Stimulated activated CD8-positive, alpha-beta memory T cell treated with anti-CD3 and anti-CD28 coated beads, Interleukin-7, amount 100 ng/mL, for 48 hours (primary cell): Measurements from ENCODE around the gene NLN.
"Not testable (repeated sequence)": the region's sequence is repeated elsewhere in the genome, so short reads cannot be mapped to it uniquely, and the experiment has no call there.

Experiments
- DNase-seq, 2 donors: peaks; one replicate each; pipeline ENCODE4 v3.0.0-alpha.2; 2020; ENCODE audit warnings: low read depth in 1 of 2; ENCODE audit errors: extremely low read depth in 1 of 2

NLN gene

GRCh38 chr5:65805089-65805488, 83.1 kb downstream of the NLN start:
- DNase-seq, result no peak

GRCh38 chr5:65807494-65807893, 85.5 kb downstream of the NLN start:
- not testable (repeated sequence) for DNase-seq

- no peak for DNase-seq
Measured at GRCh38 chr5:65808251-65808741, 86.3 kb downstream of the NLN start.

DNA sequence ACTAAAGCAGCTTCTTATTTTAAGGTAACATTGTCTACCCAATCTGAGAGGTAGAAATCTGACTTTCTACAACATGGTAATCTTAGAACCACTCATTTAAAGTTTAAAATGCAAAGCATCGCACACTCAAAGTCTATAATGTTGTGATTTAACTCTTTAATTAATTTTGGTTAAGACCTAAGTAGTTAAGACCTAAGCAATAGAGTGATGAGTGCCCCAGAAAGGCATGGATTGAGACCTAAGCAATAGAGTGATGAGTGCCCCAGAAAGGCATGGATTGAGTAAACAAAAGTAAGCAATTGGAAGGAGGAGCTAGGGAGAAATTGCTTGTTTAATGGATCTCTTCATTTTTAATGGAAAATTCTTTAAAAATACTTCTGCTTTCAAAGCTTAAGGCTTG, 86.8 kb downstream of the NLN start:
- DNase-seq, result no peak

- DNase-seq, result no peak
Measured at GRCh38 chr5:65809817-65810531, 88.0 kb downstream of the NLN start.

GRCh38 chr5:65811004-65811403, 89.0 kb downstream of the NLN start:
- DNase-seq, result no peak

DNA sequence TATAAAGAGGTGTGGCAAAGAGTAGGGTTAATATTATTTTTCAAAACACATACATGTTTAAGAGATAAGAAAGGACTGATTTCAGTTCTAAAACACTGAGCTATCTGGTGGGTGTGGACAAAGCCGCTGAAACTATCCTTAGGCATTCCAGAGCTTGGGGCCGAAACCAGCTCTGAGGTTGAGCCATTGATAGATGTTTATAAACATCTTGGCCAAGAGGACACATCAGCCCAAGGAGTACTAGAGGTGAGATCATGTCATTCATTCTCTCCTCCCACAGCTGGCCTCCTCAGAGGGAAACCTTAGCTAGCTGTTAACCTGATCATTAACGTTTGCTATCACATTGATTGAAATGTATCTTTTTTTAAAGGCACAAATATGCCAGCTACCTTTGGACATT, 89.9 kb downstream of the NLN start:
- DNase-seq, result no peak

DNA sequence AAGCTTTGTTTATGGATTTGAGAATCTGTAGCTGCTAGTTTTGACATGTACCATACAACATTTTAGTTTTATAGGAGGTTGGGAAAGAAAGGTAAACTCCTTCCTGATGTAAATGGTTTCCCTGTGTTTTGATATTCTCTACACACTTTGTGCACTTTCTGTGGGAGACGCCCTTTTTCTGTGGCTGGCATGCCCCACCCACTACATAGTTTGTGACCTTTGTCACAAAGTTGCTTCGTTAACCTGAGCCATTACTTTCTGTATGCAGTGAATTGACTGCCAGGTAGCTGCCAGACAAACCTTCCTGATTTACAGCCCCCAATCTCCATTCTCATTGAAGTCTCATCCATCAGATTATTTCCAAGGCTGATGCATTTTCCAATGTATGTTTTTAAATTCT, 90.6 kb downstream of the NLN start:
- no peak for DNase-seq

DNA sequence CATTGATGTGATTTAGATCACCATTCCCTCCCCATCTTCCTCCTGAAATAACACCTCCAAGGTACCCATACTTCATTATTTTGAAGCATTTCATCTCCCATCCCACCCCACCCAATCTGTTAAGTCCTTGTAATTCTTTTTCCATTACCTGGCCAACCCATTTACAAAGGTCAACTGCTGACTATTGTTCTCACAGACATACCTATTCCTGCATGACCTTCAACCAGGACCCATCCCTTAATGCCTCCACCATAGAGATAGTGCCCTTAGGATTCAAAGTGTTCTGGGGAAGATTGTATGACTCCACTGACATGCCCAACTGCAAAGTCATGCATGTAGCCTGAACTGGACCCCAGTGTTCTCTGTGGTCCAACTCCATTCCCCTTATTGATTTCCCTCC, 91.2 kb downstream of the NLN start:
- DNase-seq, result no peak

DNA sequence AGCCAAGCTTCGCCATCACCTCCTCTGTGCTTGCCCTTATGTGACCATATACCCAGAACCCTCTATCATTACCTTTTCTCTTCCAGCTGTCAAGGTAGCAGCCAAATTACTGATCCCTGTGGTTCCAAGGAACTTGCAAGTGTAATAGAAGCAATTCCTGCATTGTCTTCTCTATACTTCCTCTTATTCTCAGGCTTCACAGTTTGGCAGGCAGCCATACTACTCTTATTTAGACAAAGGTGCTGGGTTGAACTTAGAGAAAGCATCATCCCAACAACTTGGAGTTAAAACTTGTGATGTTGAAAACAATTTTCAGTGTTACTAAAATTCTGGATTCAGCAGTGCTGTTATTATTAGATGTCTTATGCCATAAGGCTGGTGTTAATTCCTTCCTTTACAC, 93.2 kb downstream of the NLN start:
- DNase-seq, result no peak

DNA sequence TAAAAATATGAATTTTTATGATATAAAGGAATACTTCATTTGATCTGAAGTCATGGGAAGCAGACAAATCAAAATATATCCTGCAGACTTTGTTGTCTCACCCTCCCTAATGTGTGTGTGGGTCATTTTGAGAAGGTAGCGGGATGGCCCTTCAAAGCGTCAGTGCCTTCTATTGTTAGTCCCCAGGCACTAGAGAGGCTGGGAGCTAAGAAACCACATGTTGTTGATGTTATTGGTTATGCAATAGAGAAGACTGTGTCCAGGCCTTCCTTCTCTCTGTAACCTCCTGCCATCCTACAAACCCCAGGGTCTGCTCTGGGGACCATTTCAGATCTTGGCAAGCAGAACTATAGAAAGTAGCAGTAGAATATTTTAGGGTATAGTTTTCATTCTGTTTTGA, 94.7 kb downstream of the NLN start:
- no peak for DNase-seq

- no peak for DNase-seq
Measured at GRCh38 chr5:65817931-65818330, 95.9 kb downstream of the NLN start.

GRCh38 chr5:65818592-65818991, 96.6 kb downstream of the NLN start:
- DNase-seq, result no peak

DNA sequence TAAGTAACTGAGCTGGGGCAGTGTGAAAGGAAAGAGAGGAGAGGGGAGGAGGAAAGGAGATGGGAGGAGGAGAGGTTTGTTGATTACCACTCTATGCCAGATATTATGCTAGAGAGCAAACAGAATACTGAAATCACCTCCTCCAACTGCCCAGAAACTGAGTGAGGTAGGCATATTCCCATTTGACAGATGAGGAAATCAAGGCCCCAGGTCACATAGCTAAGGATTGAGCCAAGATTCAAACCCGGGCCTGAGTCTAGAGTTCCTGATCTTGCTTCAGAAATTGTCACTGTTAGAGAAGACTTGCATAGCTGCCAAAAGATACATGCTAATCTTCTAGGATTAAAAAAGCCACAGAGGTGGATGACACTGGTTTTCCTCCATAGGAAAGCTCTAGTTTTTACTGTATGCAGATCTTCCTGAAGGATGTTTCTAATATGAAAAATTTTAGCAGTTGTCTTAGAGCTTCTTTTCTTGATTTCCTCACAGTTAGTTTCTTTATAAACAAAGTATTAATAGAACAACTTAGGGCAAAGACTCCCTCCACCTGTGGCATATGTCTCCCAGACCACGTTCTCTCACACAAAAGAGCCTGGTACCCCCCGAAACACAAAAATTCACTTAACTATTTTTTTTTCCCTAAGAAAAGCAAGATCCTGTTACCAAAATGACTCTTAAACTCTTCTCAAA, 97.4 kb downstream of the NLN start:
- no peak for DNase-seq

- no peak for DNase-seq
Measured at GRCh38 chr5:65819905-65820240, 97.9 kb downstream of the NLN start.

- no peak for DNase-seq
Measured at GRCh38 chr5:65820373-65820772, 98.4 kb downstream of the NLN start.

DNA sequence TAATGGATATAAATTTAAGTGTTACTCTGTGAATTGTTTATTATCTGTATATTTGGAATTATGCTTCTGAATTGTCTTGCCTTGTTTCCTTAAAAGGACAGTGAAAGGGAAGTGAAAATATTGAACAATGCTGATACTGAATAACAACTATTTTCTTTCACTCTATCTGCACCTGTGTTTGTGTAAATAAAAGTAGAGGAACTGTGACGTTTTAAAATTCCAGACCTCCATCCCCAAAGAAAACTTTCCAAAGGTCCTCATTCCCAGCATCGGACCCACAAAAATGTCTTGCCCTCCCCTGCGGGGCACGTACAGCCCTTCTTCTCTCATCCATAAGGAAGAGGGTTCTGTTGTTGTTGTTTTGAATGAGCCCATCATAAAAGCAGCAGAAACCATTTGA, 100.0 kb downstream of the NLN start:
- DNase-seq, result no peak

GRCh38 chr5:65822710-65823109, 100.7 kb downstream of the NLN start:
- no peak for DNase-seq

- no peak for DNase-seq
Measured at GRCh38 chr5:65823204-65823603, 101.2 kb downstream of the NLN start.

- DNase-seq, result no peak
Measured at GRCh38 chr5:65823845-65824445, 101.9 kb downstream of the NLN start.

DNA sequence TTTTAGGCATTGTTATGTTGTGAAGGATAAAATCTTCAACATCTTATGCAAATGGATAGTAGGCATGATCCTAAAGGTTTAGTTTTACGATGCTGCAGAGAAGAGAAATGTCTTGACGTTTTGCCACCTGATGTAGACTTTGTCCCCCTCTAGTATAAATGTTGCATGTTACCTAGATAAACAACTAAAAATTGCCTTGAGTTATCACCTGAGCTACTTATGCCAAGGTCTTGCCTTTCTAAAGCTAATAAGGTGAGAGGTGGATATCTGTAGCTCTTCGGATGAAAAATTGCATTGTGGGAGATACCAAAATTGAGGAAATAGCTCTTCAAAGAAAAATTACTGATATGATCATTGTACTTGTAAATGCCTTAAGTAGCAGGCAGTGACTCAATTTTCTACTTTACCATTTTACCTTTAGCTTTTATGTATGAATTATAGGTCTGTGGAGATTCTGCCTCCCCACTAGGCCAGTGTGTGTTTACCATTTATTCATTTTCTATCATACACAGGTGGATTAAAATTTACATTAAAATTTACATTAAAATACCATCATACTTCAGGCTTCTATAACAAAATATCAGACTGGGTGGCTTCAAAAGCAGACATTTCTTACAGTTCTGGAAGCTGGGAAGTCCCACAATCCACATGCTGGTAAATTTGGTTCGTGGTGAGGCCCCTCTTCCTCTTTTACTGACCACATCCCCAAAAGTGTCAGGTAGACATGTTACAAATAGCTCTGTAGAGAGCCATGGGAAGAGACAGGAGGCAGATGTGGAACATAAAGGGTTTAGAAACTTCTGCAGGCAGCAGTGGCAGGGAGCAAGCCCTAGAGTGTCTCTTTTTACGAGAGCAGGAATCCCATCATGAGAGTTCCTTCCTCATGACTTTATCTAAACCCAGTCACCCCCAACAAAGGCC, 103.7 kb downstream of the NLN start:
- no peak for DNase-seq
